ENCODE data around the gene PTPRB. TPM values are rescaled to one million over a fixed set of nuclear protein-coding genes. Genes with fewer than 3 reads are reported as not detected.

Gene PTPRB
- total and polyA plus RNA-seq, 11 donors, result 17.0 to 41.5 (median 34.2) TPM

GRCh38 chr12:70556179-70556869 is 80.9 kb downstream of the PTPRB start:
- H3K4me3 ChIP-seq, result no peak overlapping the region
- H3K36me3 ChIP-seq, result peaks cover 0 to 97% (median 10%) of the 10 kb centered on the region in 9 donors
- no peak for DNase-seq
- no peak for ATAC-seq
- WGBS, 4 donors, result 77 to 81% (median 77%) methylated on average over 5 of the region's 5 CpGs
- H3K27ac ChIP-seq, result no peak overlapping the region
- no peak for TF ChIP-seq POLR2A (IDR thresholded peaks at IDR 0.05)
- no peak for TF ChIP-seq CTCF (IDR thresholded peaks at IDR 0.05)
- no peaks in the 10 kb centered on the region for H3K27me3 ChIP-seq
- intact Hi-C loops (cut with DNase I), result no loop called here
- H3K9me3 ChIP-seq, result no peaks in the 10 kb centered on the region
- peaks cover 0 to 26% (median 6%) of the 10 kb centered on the region in 12 donors for H3K4me1 ChIP-seq

GRCh38 chr12:70555081-70555480 is 82.1 kb downstream of the PTPRB start:
- ATAC-seq (no peak), DNase-seq (no peak)
- 67 to 73% (median 70%) methylated on average over 3 of the region's 3 CpGs for WGBS, 4 donors
- TF ChIP-seq POLR2A (IDR thresholded peaks at IDR 0.05), result no peak
- TF ChIP-seq CTCF (IDR thresholded peaks at IDR 0.05), result no peak
- no peak overlapping the region for H3K4me3 ChIP-seq
- H3K4me1 ChIP-seq, result peaks cover 0 to 29% (median 8%) of the 10 kb centered on the region in 12 donors
- H3K9me3 ChIP-seq, result no peaks in the 10 kb centered on the region
- intact Hi-C loops (cut with DNase I), result no loop called here
- H3K27me3 ChIP-seq, result no peaks in the 10 kb centered on the region
- peaks cover 0 to 98% (median 5%) of the 10 kb centered on the region in 9 donors for H3K36me3 ChIP-seq
- no peak overlapping the region for H3K27ac ChIP-seq

- ATAC-seq (peak; percentile 69 to 90 (median 72)), DNase-seq (peak in 1 of 5 donors; percentile 16)
- H3K27me3 ChIP-seq, result no peaks in the 10 kb centered on the region
- H3K27ac ChIP-seq, result no peak overlapping the region
- intact Hi-C loops (cut with DNase I), result no loop called here
- H3K9me3 ChIP-seq, result no peaks in the 10 kb centered on the region
- H3K4me3 ChIP-seq, result no peak overlapping the region
- TF ChIP-seq CTCF (IDR thresholded peaks at IDR 0.05) (no peak), POLR2A (IDR thresholded peaks at IDR 0.05) (no peak)
- peaks cover 0 to 98% (median 4%) of the 10 kb centered on the region in 9 donors for H3K36me3 ChIP-seq
- 34 to 55% (median 43%) methylated on average over 2 of the region's 2 CpGs for WGBS, 4 donors
- peaks cover 0 to 36% (median 10%) of the 10 kb centered on the region in 12 donors for H3K4me1 ChIP-seq
Observed at GRCh38 chr12:70553391-70553859, 83.8 kb downstream of the PTPRB start.

- Histone ChIP-seq H3K27me3 (no peaks in the 10 kb centered on the region), H3K27ac (peak overlapping the region in 1 of 12 donors; percentile 27), H3K36me3 (peaks cover 0 to 94% (median 4%) of the 10 kb centered on the region in 9 donors), H3K4me1 (peaks cover 0 to 33% (median 10%) of the 10 kb centered on the region in 12 donors), H3K4me3 (no peak overlapping the region), H3K9me3 (no peaks in the 10 kb centered on the region)
- TF ChIP-seq CTCF (IDR thresholded peaks at IDR 0.05) (no peak), POLR2A (IDR thresholded peaks at IDR 0.05) (no peak)
- DNase-seq (no peak), ATAC-seq (peak in 1 of 4 donors; percentile 28)
- 66 to 87% (median 80%) methylated on average over 2 of the region's 2 CpGs for WGBS, 4 donors
- intact Hi-C loops (cut with DNase I), result no loop called here
Observed at GRCh38 chr12:70551731-70552130, 85.5 kb downstream of the PTPRB start.
